Activated naive CD8-positive, alpha-beta T cell (primary cell): Measurements from ENCODE around the gene TCP11.
"Not testable (repeated sequence)": the region's sequence is repeated elsewhere in the genome, so short reads cannot be mapped to it uniquely, and the experiment has no call there.

ENCODE experiments used
- H3K27ac Mint-ChIP-seq: one replicate; pipeline ENCODE4 v1.8.0; 2021; ENCODE audit warnings: mixed read lengths
- H3K27me3 Mint-ChIP-seq: one replicate; pipeline ENCODE4 v1.8.0; 2021; ENCODE audit warnings: mixed read lengths
- H3K36me3 Mint-ChIP-seq: one replicate; pipeline ENCODE4 v1.8.0; 2021; ENCODE audit warnings: mixed read lengths
- H3K4me1 Mint-ChIP-seq: one replicate; pipeline ENCODE4 v1.8.0; 2021; ENCODE audit warnings: low read depth, mixed read lengths
- H3K4me3 Mint-ChIP-seq: one replicate; pipeline ENCODE4 v1.8.0; 2021; ENCODE audit warnings: mild to moderate bottlenecking, mixed read lengths
- H3K9me3 Mint-ChIP-seq: one replicate; pipeline ENCODE4 v1.8.0; 2021; ENCODE audit warnings: low read depth, mixed read lengths

The TCP11 gene

DNA sequence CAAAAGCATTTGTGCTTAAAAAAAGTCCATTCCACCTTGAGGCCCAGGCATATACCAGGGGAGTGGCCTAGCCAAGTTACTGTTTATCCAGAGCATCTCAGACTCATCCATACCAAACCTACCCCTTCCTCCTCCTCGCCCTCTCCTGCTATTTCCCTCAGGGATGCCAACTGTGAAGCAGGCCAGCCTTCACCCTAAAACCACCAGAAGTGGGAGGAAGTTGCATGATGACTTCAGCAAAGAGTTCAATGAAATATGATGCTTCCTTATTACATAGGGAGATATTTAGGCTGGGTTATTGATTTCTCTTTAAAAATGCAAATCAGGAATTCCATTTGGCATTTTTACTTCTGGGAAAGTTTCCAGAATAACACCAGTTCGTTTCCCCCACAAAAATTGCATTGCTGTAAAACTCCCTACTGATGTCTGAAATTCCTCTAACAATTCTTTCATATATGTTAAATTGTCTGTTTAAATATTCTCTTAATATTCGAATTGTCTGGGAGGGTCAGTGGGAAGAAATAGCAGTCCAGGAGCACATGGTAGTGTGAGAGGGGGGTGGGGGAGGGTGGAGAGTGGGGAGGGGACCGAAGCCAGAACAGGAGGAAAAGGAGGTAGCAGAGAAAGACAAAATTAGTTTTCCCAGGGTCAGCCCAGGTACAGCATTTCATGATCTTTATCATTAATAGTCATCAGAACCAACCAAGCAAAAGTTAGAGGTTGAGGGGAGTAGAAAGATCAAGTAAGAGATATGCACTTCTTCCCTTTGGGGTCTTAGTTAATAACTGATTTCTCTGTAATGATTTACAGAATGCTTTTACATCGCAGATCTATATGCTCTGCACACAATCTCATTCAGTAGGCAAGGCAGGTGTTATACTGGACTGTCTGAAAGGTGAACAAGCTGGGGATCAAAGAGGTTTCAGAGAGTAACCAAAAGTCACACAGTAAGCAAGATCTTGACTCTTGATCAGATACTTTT lies 1.7 kb upstream of the TCP11 start:
- Mint-ChIP-seq H3K4me1 (peaks cover 12% of the 10 kb centered on the region), H3K36me3 (no peaks in the 10 kb centered on the region), H3K27me3 (peaks cover 10% of the 10 kb centered on the region), H3K27ac (no peak overlapping the region), H3K4me3 (no peak overlapping the region), H3K9me3 (no peaks in the 10 kb centered on the region)

DNA sequence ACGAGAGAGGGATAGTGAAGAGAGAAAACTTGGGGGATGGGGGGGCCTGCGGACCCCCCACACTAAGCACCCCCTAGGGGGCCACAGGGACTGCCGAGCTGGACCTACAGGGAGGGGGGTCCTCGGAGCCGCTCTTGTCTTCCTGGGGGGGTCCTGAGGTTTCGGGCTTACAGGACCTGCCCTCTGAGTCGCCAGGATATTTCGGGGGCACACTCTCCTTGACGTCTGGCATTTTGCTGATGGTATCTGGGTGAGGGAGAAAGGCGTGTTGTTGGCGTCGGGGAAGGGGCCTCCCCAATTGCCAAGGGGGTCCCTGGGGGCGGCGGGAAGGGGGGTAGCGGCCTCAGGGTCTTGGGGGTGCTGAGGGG lies 516 bp downstream of the TCP11 start:
- Mint-ChIP-seq H3K4me1 (peaks cover 12% of the 10 kb centered on the region), H3K4me3 (peak overlapping the region; percentile 41), H3K27me3 (peaks cover 10% of the 10 kb centered on the region), H3K27ac (no peak overlapping the region), H3K9me3 (no peaks in the 10 kb centered on the region), H3K36me3 (no peaks in the 10 kb centered on the region)

DNA sequence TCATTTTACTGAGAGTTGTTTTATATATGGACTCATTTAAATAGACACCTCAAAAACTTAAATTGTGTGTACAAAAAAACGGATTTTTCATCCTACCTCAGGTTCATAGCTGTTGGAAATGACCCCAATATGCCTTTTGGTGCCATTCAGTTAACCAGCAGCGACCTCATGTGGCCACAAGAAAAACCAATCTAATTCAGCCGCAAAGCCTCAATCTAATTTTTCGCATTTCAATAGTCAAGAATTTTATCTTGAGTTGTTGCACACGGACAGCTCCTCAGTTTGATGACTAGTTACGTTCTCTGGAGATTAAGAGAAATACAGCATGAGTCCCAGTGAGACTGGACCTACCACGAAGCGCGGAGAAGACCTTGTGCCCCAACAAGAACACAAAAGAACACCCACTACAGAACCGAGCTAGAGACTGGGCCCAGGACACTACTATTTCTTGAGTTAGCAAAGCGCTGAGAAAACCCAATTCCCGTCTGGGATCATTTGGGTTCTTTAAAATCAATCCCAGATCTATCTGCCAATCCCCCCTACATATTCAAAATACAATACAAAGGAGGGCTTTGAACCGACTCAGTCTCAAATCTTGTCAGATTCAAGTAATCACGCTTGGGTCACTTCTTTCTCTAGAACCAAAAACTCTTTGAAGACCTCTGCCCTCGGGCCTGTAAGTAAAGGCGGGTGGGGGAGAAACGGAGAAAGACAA lies 1.1 kb downstream of the TCP11 start:
- peaks cover 12% of the 10 kb centered on the region for H3K4me1 Mint-ChIP-seq
- peaks cover 10% of the 10 kb centered on the region for H3K27me3 Mint-ChIP-seq
- H3K27ac Mint-ChIP-seq, result no peak overlapping the region
- no peaks in the 10 kb centered on the region for H3K36me3 Mint-ChIP-seq
- H3K4me3 Mint-ChIP-seq, result peak overlapping the region; percentile 41
- no peaks in the 10 kb centered on the region for H3K9me3 Mint-ChIP-seq

DNA sequence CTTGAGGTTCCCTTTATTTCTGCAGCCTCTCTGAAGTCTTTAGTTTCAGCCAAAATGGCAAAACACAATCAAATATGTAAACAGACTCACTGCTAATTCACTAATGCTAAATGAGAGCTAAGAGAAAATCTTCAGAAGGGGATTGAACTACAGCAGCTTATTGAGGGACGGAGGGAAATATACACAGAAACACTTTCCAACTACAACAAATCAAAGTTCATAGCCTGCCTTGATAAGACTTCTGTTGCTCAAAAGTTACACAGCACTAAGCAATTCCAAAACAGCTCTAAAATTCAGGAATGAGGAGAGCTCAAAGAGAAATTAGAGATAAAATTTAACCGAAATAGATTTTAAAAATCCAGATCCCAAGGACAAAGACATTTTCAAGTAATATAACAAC lies 1.7 kb downstream of the TCP11 start:
- Mint-ChIP-seq H3K4me3 (no peak overlapping the region), H3K4me1 (peaks cover 12% of the 10 kb centered on the region), H3K27ac (no peak overlapping the region), H3K9me3 (no peaks in the 10 kb centered on the region), H3K27me3 (peaks cover 10% of the 10 kb centered on the region), H3K36me3 (no peaks in the 10 kb centered on the region)

DNA sequence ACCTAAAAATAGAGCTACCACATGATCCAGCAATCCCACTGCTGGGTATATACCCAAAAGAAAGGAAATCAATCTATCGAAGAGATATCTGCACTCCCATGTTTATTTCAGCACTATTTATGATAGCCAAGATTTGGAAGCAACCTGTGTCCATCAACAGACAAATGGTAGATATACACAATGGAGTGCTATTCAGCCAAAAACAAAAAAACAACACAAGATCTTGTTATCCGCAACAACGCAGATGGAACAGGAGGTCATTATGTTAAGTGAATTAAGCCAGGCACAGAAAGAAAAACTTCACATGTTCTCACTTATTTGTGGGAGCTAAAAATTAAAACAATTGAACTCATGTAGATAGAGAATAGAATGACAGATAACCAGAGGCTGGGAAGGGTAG lies 2.9 kb downstream of the TCP11 start:
- not testable (repeated sequence) for H3K4me3 Mint-ChIP-seq, H3K36me3 Mint-ChIP-seq

DNA sequence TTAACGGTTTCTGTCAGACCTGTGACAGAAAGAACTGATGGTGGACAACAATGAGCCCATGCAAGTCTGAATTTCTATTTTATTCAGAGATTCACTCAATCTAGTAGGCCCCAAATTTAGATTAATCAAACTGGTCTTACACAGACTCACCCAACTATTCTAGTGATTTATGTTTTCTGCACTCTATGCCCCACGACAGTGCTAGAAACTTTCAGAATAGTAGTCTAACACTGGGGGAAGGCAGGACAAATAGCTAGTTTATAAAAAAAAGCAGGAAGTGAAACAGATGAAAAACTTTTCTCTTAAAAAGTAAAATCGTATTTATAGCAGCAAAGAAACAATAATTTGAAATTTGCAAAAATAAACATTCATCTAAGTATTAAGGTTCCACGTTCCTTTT lies 5.0 kb downstream of the TCP11 start:
- peaks cover 9% of the 10 kb centered on the region for H3K4me1 Mint-ChIP-seq
- H3K27me3 Mint-ChIP-seq, result peaks cover 9% of the 10 kb centered on the region
- H3K4me3 Mint-ChIP-seq, result no peak overlapping the region
- H3K36me3 Mint-ChIP-seq, result no peaks in the 10 kb centered on the region
- no peaks in the 10 kb centered on the region for H3K9me3 Mint-ChIP-seq
- H3K27ac Mint-ChIP-seq, result no peak overlapping the region

More for the DNA sequence above, 2.9 kb downstream of the TCP11 start:
- H3K9me3 Mint-ChIP-seq, H3K27ac Mint-ChIP-seq, H3K27me3 Mint-ChIP-seq: not testable (repeated sequence)
- H3K4me1 Mint-ChIP-seq, result peaks cover 12% of the 10 kb centered on the region

DNA sequence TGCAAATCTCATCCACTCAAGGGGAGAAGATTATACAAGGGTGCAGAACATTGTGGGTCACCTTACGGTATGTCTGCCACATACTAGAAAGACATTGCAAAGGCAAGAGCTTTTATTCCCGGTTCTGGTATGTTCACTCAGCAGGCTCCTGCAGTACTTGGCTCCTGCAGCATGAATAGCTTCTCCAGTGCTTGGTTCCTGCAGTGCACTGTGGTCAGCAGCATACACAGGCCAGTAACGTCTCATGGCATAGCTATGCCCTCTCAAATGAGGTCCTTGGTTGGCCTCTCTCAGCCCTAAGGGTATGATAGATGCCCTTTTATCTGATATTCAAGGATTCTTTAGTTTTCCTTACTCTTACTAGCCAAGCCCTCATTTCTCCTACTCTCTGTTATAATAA lies 12.6 kb downstream of the TCP11 start:
- Mint-ChIP-seq H3K4me1 (no peaks in the 10 kb centered on the region), H3K4me3 (no peak overlapping the region), H3K36me3 (no peaks in the 10 kb centered on the region), H3K27ac (no peak overlapping the region), H3K9me3 (no peaks in the 10 kb centered on the region), H3K27me3 (peaks cover 6% of the 10 kb centered on the region)

DNA sequence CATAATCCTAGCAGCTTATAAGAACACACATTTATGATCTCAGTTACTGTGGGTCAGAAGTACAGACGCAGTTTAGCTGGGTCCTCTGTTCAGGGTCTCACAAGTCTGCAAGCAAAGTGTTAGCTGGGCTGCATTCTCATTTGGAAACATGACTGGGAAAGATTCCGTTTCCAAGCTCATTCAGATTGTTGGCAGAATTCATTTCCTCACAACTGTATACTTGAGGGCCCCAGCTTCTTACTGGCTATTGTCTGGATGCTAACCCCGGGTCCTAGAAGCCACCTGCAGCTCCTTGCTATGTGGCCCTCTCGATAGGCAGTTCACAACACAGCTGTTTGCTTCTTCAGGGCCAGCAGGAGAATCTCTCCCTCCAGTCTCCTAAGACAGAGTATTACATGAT lies 13.1 kb downstream of the TCP11 start:
- Mint-ChIP-seq H3K4me3 (no peak overlapping the region), H3K27me3 (peaks cover 6% of the 10 kb centered on the region), H3K36me3 (no peaks in the 10 kb centered on the region), H3K4me1 (no peaks in the 10 kb centered on the region), H3K9me3 (no peaks in the 10 kb centered on the region), H3K27ac (no peak overlapping the region)

DNA sequence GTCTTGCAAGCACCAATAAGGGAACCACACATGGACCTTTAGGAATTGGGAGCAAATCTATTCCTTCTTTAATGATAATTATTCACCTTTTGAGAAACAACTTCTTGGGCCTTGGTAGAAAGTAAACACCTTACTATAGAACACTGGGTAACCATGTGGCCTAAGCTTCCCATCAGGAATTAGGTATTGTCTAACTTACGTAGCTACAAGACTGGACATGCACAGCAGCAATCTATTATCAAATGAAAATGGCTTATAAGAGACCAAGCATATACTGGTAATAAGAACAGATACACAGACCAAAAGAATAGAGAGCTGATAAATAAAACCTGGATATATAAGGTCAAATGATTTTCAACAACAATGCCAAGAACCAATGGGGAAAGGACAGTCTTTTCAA lies 16.8 kb downstream of the TCP11 start:
- Mint-ChIP-seq H3K4me1 (no peaks in the 10 kb centered on the region), H3K36me3 (peaks cover 3% of the 10 kb centered on the region), H3K27ac (no peak overlapping the region), H3K4me3 (no peak overlapping the region), H3K9me3 (no peaks in the 10 kb centered on the region), H3K27me3 (peaks cover 3% of the 10 kb centered on the region)

DNA sequence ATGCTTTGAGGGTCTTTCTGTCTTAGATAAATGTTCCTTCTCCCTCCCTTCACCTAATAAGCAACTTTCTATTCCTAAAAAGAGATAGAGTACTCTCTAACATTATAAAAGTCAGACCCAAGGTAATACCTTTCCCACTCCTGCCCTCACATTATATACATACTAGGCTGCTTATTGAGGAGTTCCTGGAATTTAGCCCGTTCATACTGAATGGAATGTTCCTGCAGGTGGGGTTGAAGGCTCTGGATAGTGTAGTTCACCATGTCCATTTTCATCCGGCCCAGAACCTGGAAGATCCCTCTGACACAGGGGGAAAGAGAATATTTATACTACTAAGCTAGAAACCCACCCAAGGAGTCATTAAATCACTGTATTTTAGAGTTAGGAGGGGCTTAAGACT lies 20.4 kb downstream of the TCP11 start:
- no peaks in the 10 kb centered on the region for H3K9me3 Mint-ChIP-seq
- H3K27ac Mint-ChIP-seq, result no peak overlapping the region
- H3K36me3 Mint-ChIP-seq, result peaks cover 3% of the 10 kb centered on the region
- H3K4me3 Mint-ChIP-seq, result no peak overlapping the region
- H3K27me3 Mint-ChIP-seq, result peaks cover 3% of the 10 kb centered on the region
- no peaks in the 10 kb centered on the region for H3K4me1 Mint-ChIP-seq

DNA sequence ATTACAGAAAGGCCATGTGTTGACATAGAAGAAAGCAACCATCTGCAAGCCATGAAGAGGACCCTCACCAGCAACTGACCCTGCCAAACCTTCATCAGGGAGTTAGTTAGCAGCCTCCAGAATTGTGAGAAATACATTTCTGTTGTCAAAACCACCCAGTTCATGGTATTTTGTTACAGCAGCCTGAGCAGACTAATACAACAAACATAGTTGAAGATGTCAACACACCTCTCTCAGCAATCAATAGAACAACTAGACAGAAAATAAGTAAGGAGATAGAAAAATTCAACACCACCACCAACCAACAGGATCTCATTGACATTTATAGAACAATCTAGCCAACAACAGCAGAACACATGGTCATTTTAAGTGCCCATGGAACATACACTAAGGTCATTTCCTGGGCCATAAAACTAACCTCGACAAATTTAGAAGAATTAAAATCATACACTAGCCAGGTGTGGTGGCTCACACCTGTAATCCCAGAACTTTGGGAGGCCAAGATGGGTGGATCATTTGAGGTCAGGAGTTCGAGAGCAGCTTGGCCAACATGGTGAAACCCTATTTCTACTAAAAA lies 32.7 kb downstream of the TCP11 start:
- H3K27me3 Mint-ChIP-seq, result peaks cover 4% of the 10 kb centered on the region
- H3K27ac Mint-ChIP-seq, result no peak overlapping the region
- H3K4me1 Mint-ChIP-seq, result no peaks in the 10 kb centered on the region
- peaks cover 5% of the 10 kb centered on the region for H3K9me3 Mint-ChIP-seq
- H3K4me3 Mint-ChIP-seq, result no peak overlapping the region
- H3K36me3 Mint-ChIP-seq, result peaks cover 5% of the 10 kb centered on the region

DNA sequence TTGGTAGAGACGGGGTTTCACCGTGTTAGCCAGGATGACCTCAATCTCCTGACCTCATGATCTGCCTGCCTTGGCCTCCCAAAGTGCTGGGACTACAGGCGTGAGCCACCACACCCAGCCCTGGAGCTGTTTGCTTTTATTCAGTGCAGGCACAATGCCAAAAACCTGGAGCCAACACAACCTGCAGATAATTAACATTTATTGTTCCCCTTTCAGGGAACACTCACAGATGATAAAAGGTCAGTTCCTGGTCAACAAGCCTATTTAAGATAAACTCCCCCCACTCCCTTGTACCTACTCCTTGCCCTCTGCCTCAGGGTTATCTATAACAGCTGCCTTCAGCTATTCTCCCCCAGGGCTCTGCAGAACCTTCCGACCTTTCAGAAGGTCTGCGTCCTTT lies 33.4 kb downstream of the TCP11 start:
- H3K36me3 Mint-ChIP-seq, H3K9me3 Mint-ChIP-seq, H3K27ac Mint-ChIP-seq, H3K4me3 Mint-ChIP-seq, H3K4me1 Mint-ChIP-seq, H3K27me3 Mint-ChIP-seq: not testable (repeated sequence)

DNA sequence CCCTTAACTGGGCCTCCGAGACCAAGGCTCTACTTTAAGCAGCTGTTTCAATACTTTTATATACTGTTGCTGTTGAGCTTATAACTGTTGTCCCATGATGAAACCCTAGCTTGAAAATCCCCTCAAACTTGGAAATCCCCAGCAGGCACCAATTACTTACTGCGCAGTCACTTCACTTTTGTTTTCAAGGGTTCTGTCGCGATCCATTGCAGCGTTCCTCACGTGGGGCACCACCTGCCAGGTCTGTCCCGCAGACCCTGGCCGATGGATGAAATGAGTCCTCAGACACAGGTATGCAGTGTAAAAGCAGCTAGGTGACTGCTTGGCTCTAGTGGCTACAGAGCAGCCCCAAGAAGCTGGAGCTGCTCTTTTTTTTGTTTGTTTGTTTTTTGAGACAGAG lies 33.9 kb downstream of the TCP11 start:
- not testable (repeated sequence) for H3K27me3 Mint-ChIP-seq, H3K27ac Mint-ChIP-seq

DNA sequence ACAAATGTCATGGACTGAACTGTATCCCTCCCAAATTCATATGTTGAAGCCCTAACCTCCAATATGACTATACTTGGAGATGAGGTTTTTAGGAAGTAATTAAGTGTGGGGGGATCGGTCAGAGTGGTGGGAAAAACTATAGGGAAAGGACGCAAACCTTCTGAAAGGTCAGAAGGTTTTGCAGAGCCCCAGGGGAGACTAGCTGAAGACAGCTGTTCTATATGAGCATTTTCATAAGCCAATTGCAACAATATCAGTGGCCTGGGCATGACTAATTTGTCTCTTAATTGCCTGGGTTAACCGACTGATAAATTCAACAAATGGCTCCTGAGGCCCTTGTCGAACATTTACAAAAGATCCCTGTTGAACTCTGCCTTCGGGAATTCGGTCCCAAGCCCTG lies 35.1 kb downstream of the TCP11 start:
- not testable (repeated sequence) for H3K9me3 Mint-ChIP-seq, H3K4me1 Mint-ChIP-seq, H3K27me3 Mint-ChIP-seq, H3K36me3 Mint-ChIP-seq, H3K27ac Mint-ChIP-seq, H3K4me3 Mint-ChIP-seq

More for the DNA sequence above, 33.9 kb downstream of the TCP11 start:
- H3K9me3 Mint-ChIP-seq, H3K36me3 Mint-ChIP-seq, H3K4me1 Mint-ChIP-seq, H3K4me3 Mint-ChIP-seq: not testable (repeated sequence)

DNA sequence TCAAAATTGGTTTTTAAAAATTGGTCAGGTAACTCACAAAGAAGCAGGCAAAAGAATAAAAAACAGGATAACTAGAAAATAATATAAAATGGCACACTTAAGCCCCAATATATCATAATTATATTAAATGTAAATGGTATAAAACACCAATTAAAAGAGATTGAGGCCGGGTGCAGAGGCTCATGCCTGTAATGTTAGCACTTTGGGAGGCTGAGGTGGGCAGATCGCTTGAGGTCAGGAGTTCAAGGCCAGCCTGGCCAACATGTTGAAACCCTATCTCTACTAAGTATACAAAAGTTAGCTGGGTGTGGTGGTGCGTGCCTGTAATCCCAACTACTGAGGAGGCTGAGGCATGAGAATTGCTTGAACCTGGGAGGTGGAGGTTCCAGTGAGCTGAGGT lies 36.1 kb downstream of the TCP11 start:
- Mint-ChIP-seq H3K9me3 (peaks cover 5% of the 10 kb centered on the region), H3K4me3 (no peak overlapping the region), H3K27me3 (peaks cover 4% of the 10 kb centered on the region), H3K27ac (no peak overlapping the region), H3K36me3 (peaks cover 3% of the 10 kb centered on the region), H3K4me1 (no peaks in the 10 kb centered on the region)
